Stimulated activated CD8-positive, alpha-beta memory T cell treated with anti-CD3 and anti-CD28 coated beads, Interleukin-15, amount 100 ng/mL, for 4 hours (primary cell): ENCODE results near the gene RPA3.
A peak's percentile ranks its signal among the peaks of the same experiment; 100 is the strongest.

Experiments used
- DNase-seq, 2 donors: peaks; one replicate each; pipeline ENCODE4 v3.0.0-alpha.2; 2020; ENCODE audit warnings: low read depth in 2 of 2

The RPA3 gene

GRCh38 chr7:7653593-7654187 lies 64.7 kb downstream of the RPA3 start:
- DNase-seq = no peak

- DNase-seq = no peak
Measured at GRCh38 chr7:7652798-7653540, 65.4 kb downstream of the RPA3 start.

GRCh38 chr7:7651479-7651878 lies 66.9 kb downstream of the RPA3 start:
- no peak for DNase-seq

- DNase-seq = no peak
Measured at GRCh38 chr7:7650682-7651206, 67.7 kb downstream of the RPA3 start.

GRCh38 chr7:7647495-7648036 lies 70.8 kb downstream of the RPA3 start:
- DNase-seq = no peak

- DNase-seq = no peak
Measured at GRCh38 chr7:7642081-7642480, 76.3 kb downstream of the RPA3 start.

- no peak for DNase-seq
Measured at GRCh38 chr7:7641129-7641663, 77.2 kb downstream of the RPA3 start.

GRCh38 chr7:7640221-7641128 lies 77.9 kb downstream of the RPA3 start, which contains the start of gene UMAD1:
Gene UMAD1 (plus strand): TSS chr7:7640752. CDS start chr7:7673372, 32,620 bp downstream.
- DNase-seq = peak; percentile 96 to 98

GRCh38 chr7:7639847-7640220 lies 78.6 kb downstream of the RPA3 start:
- DNase-seq = peak in 1 of 2 donors; percentile 32

GRCh38 chr7:7639421-7639820 lies 79.0 kb downstream of the RPA3 start:
- no peak for DNase-seq

- DNase-seq = no peak
Measured at GRCh38 chr7:7630626-7631329, 87.6 kb downstream of the RPA3 start.

GRCh38 chr7:7628476-7628875 lies 89.9 kb downstream of the RPA3 start:
- no peak for DNase-seq

GRCh38 chr7:7620644-7621210 lies 97.7 kb downstream of the RPA3 start:
- no peak for DNase-seq

- DNase-seq = no peak
Measured at GRCh38 chr7:7620236-7620635, 98.2 kb downstream of the RPA3 start.

GRCh38 chr7:7618410-7618809 lies 100.0 kb downstream of the RPA3 start:
- DNase-seq = no peak

- no peak for DNase-seq
Measured at GRCh38 chr7:7617550-7617949, 100.9 kb downstream of the RPA3 start.

- no peak for DNase-seq
Measured at GRCh38 chr7:7614018-7614741, 104.2 kb downstream of the RPA3 start.

- DNase-seq = no peak
Measured at GRCh38 chr7:7613210-7613609, 105.2 kb downstream of the RPA3 start.

- no peak for DNase-seq
Measured at GRCh38 chr7:7612519-7612918, 105.9 kb downstream of the RPA3 start.

GRCh38 chr7:7609330-7609729 lies 109.1 kb downstream of the RPA3 start:
- no peak for DNase-seq
